Esophagus squamous epithelium (tissue), 4 donors: ENCODE data around the gene ABHD11.

ENCODE experiments used
- CTCF ChIP-seq, 6 experiments: fragments of 450-650 bp in 4 of 6; fragments of 200-600 bp in 2 of 6; sonication (generic) in 2 of 6; IDR thresholded peaks; one replicate each; pipeline ENCODE4 v1.5.1; 2016 to 2019; ENCODE audit warnings: antibody characterized with exemption in 6 of 6, mild to moderate bottlenecking in 4 of 6, moderate library complexity in 4 of 6
- POLR2A ChIP-seq, 4 donors: fragments of 450-650 bp; IDR thresholded peaks; one replicate each; pipeline ENCODE4 v1.6.1; 2017; ENCODE audit warnings: antibody characterized with exemption in 4 of 4, mild to moderate bottlenecking in 4 of 4, moderate library complexity in 3 of 4

GRCh38 chr7:73762659-73762999 is 24.0 kb upstream of the ABHD11 start:
- no peak for TF ChIP-seq CTCF (IDR thresholded peaks at IDR 0.05)
- no peak for TF ChIP-seq POLR2A (IDR thresholded peaks at IDR 0.05)
